Raji (cell line): ENCODE results near the gene KRT9.

Source experiments
- POLR2A ChIP-seq: IDR thresholded peaks from 2 replicates; pipeline ENCODE4 v1.6.1; 2011; ENCODE audit warnings: low read depth, low read length, control low read depth; ENCODE audit not compliant: insufficient read depth

Gene KRT9

GRCh38 chr17:41539071-41539492, 32.8 kb downstream of the KRT9 start:
- TF ChIP-seq POLR2A: no peak

- TF ChIP-seq POLR2A: no peak
Observed at GRCh38 chr17:41538565-41538991, 33.3 kb downstream of the KRT9 start.

- TF ChIP-seq POLR2A: no peak
Observed at GRCh38 chr17:41537990-41538389, 33.9 kb downstream of the KRT9 start.

- TF ChIP-seq POLR2A: no peak
Observed at GRCh38 chr17:41537614-41537954, 34.3 kb downstream of the KRT9 start.

GRCh38 chr17:41536741-41537613, 34.9 kb downstream of the KRT9 start:
- TF ChIP-seq POLR2A: no peak

- TF ChIP-seq POLR2A: no peak
Observed at GRCh38 chr17:41535764-41536481, 35.9 kb downstream of the KRT9 start.

- TF ChIP-seq POLR2A: no peak
Observed at GRCh38 chr17:41534899-41535546, 36.8 kb downstream of the KRT9 start.

- TF ChIP-seq POLR2A: no peak
Observed at GRCh38 chr17:41533613-41534012, 38.2 kb downstream of the KRT9 start.

GRCh38 chr17:41532947-41533570, 38.8 kb downstream of the KRT9 start:
- no peak for TF ChIP-seq POLR2A

GRCh38 chr17:41531993-41532392, 39.9 kb downstream of the KRT9 start:
- TF ChIP-seq POLR2A: no peak

GRCh38 chr17:41530062-41531048, 41.5 kb downstream of the KRT9 start:
- no peak for TF ChIP-seq POLR2A

- no peak for TF ChIP-seq POLR2A
Observed at GRCh38 chr17:41529491-41529915, 42.4 kb downstream of the KRT9 start.

- TF ChIP-seq POLR2A: no peak
Observed at GRCh38 chr17:41528959-41529353, 42.9 kb downstream of the KRT9 start.

GRCh38 chr17:41527063-41528023, 44.5 kb downstream of the KRT9 start:
- no peak for TF ChIP-seq POLR2A

- TF ChIP-seq POLR2A: no peak
Observed at GRCh38 chr17:41524261-41524660, 47.6 kb downstream of the KRT9 start.
